Fibroblast of skin of scalp (primary cell): Measurements from ENCODE around the gene DHCR7.

Experiments used
- DNase-seq: peaks from one replicate; pipeline ENCODE4 v3.0.0-alpha.2; 2013

Gene DHCR7

DNA sequence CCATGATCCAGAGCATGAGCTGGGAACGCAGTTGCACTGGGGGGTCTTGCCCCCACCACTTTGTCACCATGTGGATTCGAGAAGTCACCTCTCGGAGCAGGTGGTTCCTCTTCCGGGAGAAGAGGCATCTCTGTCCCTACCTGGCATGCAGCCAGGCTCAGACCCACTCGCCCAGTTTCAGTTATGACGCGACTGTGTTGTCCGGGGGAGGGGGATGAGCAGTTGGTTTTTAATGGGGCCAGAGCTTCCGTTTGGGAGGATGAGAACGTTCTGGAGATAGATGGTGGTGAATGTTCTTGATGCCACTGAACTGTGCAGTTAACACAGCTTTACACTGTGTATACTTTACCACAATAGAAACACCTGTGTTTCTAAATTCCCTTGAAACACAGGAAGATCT, 41.5 kb downstream of the DHCR7 start:
- DNase-seq: no peak

DNA sequence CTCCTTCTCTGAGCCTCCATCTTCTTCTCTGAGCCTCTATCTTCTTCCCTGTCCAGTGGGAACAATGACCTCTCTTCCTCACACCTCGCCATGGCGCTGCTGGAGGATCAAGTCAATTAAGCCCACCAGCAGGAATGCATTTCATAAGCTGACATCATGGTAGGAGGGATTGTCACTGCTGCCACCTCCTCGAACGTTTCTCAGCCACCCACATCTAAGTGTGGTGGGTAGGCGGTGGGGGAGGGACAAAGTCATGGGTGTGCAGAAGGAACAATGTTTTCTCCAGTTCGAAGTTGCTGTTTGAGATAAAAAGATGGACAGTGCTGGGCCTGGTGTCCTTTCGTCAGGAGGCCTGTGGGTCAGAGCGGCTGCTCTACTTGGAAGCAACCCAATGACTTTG, 44.0 kb downstream of the DHCR7 start:
- no peak for DNase-seq

DNA sequence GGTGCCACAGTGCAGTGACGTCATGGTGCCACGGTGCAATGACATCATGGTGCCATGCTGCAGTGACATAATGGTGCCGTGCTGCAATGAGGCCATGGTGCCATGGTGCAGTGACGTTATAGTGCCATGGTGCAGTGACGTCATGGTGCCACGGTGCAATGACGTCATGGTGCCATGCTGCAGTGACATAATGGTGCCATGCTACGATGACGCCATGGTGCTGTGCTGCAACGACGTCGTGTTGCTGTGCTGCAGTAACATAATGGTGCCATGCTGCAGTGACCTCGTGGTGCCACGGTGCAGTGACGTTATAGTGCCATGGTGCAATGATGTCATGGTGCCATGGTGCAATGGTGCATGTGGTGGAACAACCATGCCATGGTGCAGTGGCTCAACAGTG, 45.3 kb downstream of the DHCR7 start:
- DNase-seq: no peak

DNA sequence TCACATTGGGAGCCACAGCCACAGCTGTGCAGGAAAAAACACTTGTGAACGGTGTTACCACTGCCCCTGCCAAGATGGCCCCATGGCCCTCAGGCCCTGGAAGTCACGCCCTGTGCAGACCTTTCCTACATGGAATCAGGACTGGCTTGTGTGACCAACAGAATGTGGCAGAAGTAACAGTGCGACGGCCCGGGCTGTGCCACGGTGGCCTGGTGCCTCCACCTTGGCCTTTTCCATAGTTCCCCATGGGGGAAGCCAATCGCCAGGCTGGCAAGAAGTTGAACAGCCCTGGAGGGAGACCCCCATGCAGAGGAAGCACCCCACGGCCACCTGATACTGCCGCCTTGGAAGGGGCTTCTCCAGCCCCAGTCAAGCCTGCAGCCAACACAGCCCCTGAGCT, 48.0 kb downstream of the DHCR7 start:
- no peak for DNase-seq

DNA sequence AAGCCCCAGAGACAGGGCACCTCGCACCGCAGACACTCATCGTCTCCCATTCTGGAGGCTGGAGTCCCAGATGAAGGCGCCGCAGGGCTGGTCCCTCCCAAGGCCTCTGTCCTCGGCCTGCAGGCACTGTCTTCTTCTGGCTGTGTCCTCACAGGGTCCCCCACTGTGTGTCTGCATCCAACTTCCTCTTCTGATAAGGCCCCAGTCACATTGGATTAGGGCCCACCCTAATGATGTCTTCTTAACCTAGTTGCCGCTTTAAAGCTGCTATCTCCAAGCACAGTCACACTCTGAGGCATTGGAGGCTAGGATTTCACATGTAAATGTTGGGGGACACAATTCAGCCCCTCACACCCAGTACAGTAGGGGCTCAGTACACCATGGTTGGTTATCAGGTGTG, 48.9 kb downstream of the DHCR7 start:
- DNase-seq: no peak

DNA sequence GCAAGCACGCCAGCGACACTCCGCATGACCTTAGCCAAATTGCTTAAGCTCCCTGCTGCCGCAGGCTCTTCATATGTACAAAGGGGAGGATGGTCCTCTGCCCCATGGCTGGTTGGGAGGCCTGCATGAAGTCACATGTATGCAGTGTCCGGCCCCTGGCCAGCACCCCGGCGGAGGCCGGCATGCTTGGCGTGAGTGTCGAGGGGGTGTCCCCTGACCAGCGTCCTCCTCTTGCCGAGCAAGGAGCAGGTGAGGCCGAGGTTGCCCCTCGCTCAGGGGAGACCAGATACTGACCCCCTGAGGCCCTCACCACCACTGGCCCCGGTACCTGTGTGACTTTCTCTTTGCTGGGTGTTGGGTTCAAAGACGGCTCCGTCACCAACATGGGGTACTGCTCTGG, 50.2 kb downstream of the DHCR7 start:
- no peak for DNase-seq

DNA sequence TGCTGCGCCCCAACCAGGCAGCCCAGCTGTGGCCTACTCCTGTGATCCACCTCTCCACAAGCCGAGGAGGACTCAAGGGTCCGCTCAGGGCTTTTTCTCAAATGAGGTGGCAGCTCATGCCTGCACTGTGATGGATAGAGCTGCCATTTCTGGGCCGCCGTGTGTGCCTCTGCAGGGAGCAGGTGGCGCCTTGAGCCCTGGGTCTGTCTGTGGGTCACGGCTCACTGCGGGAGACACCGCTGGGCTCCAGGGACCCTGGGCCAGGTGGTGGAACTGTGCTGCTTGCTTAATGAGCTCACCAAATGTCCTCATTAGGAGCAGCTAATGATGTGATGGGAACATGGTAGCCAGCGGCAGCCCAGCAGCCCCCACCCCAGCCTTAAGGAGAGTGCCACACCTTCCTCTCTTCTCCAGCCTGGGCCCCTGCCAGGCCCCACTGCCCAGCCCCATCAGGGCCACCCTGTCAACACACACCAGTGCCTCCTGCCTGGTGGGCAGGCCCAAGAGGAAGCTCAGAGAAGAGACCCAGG, 50.8 kb downstream of the DHCR7 start:
- DNase-seq: no peak

DNA sequence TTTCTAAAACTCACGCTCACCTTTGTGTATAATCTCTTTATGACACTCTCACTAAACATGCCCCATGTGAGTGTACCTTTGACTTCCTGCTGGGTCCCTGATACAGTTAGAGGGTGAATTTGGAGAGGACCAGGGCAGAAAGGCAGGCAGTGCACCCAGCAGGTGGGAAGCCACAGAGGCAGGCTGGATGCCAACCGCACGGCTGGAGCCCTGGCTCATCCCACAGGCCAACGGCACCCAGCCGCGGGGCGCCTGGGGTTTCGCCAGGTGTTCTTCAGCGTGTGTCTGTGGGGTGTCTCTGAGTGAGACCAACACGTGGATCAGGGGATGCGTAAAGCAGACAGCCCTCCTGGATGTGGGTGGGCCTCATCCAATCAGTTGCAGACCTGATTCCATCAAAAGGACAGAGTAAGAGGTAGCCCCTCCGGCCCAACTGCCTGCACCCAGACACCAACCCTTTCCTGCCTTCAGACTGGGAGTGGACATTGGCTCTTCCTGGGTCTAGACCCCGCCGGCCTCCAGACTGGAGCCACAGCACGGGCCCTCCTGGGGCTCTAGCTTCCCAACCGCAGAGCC, 51.6 kb downstream of the DHCR7 start:
- DNase-seq: no peak

DNA sequence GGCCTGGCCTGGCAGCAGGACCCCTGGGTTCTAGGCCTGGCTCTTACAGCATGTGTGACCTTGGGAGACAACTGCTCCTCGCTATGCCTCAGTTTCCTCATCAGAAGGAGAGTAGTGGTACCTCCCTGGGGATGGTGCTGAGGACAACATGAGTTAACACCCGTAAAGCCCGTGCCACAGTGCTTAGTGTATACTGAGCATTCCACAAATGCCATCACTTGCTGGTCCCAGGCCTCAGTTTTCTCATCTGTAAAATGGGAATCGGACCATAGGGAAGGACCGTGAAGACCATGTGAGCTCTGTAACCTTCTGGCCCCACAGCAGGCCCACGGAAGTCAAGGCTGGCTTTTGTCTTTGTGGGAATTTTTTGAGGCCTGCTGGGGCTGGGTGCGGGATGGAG, 52.4 kb downstream of the DHCR7 start:
- DNase-seq: no peak

DNA sequence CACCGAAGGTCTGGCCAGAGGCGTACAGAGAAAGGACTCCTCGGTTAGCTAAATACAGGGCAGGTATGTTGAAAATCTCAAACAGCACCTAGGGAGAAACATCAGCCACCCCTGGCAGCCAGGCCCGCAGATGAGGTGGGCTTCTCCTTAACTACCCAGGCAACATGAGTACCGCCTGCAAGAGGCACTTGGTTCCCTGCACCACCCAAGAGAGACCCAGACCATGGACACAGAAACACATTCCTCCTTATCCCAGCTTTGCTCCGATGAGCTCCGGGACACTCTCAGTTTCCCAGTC, 53.0 kb downstream of the DHCR7 start:
- no peak for DNase-seq

DNA sequence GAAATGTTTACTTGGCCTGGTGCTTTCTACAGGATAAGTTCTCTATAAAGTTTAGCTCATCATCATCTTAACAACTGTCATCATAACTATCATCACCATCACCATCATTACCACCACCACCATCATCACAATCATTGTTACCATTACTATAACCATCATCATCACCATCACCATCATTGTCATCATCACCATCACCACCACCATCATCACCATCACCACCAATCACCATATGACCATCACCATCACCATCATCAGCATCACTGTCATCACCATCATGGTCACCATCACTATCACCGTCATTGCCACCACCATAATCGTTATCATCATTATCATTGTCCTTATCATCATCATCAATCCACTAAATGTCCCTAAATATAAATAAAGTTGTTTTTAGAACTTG, 54.9 kb downstream of the DHCR7 start:
- DNase-seq: no peak

DNA sequence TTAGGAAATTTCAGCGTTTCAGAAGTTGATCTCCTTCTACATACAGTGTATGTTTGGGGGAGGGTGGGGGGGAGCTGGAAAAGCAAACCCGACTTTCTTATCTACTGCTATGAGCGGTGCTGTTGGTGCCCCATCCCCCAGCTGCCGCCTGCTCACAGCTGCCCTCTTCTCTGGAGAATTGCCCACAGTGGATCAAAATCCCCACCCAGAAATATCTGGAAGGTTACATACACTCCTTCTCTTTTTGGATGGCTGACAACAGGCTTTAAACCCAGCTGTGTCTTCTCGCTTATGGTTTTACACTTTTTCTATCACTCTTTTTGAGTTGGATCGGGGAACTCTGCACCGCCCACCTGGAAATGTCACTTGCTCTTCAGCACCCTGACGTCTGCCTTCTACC, 56.4 kb downstream of the DHCR7 start:
- DNase-seq: no peak

DNA sequence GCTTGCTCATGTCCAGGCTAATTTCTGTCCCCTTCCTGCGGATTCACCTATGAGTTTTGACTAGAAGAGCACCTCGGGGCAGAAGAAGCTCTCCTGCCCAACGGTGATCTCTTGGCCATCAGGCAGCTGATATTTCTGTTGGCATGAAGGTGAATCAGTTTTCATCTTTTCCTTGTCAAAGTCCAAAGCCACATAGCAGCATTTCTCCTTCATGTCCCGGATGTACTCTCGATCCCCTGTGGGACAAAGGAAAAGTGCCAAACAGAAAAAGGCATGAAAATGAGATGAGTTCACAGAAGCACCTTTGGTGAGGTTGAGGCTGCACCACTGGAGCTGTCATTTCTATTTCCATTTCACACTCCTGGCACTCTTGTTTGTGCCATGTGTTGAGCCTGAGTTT, 56.8 kb downstream of the DHCR7 start:
- no peak for DNase-seq

DNA sequence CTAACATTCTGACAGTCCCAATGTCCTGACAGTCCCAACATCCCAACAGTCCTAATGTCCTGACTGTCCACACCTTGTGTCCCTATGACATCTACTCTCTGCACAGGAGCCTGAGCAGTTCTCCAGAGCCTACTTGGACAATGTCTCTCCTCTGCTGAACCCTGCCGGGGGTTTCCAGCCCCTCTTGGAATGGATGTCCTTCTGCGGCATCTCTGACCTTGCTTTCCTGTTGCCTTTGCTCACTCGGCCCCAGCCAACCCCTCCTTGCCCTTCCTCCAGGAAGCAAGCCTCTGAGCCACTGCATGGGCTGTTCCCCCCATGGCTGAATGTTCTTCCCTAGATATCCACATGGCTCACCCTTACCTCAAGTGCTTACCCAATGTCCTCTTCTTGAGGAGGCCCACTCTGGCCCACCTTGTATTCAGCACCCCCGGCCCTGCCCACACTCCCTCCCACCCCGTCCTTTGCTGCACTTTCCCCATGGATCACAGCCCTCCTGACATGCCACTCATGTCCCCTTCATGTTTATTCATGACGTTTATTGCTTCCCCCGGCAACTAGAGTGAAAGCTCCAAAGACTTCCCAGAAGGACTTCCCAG, 59.5 kb downstream of the DHCR7 start:
- no peak for DNase-seq

DNA sequence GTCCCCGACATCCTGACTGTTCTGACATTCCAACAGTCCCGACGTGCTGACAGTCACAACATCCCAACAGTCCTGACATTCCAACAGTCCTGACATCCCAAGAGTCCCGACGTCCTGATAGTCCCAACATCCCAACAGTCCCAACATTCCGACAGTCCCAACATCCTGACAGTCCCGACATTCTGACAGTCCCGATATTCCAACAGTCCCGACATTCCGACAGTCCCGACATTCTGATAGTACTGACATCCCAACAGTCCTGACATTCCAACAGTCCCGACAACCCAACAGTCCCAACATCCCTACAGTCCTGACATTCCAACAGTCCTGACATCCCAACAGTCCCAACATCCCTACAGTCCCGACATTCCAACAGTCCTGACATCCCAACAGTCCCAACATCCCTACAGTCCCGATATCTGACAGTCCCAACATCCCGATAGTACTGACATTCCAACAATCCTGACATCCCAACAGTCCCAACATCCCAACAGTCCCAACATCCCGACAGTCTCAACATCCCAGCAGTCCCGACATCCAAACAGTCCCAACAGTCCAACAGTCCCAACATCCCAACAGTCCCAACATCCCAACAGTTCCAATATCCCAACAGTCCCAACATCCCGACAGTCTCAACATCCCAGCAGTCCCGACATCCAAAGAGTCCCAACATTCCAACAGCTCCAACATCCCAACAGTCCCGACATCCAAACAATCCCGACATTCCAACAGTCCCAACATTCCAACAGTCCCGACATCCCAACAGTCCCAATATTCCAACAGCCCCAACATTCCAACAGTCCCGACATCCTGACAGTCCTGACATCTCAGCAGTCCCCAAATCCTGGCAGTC, 60.2 kb downstream of the DHCR7 start:
- no peak for DNase-seq

DNA sequence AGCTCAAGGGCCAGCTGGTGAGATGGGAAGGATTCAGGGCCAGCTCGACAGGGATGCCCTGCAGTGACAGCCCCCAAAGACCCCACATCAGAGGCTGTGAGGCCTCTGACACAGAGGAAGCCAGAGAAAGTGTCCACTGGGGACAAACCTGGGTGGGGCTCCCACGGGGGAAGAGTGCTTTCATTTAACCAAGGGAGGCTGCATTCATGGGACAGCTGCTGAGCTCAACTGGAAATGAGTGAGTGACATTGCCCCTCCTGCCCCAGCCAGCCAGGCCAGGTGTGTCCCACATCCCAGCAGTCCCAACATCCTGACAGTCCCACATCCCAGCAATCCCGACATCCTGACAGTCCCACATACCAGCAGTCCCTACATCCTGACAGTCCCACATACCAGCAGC, 61.0 kb downstream of the DHCR7 start:
- no peak for DNase-seq

DNA sequence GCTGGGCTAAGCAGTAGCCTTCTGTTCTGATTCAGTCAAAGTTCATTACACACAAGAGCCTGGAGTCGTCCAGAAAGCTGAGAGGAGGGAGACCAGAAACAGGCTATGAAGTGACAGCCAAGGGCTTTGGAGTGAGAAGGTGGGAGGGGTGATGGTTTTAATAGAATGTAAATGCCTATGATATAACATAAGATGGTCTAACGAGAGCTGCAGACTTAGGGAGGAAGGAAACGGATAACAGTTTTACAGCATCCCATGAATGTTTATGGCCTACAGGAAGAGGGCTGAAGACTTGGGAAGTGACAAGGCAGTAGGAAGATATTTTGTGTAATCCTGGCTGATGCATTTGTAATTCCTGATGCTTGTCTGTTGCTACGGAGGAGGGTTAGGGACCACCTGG, 62.0 kb downstream of the DHCR7 start:
- DNase-seq: no peak

DNA sequence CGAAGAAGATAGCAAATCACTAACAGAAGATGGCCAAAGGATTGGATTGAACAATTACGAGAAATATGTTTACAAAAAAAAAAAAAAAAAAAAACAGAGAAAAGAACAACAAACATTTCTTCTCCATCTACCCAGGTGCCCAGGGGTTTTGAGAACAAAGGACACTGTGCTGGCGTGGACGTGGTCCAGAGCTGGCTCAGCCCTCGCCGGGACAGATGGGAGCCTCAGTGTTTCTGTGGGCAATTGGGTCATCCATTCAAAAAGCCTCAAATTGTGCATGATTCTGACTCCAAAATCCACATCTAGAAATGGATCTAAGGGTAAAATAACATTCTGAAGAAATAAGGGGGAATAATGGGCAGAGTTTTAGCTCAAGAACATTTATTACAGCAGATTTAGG, 63.1 kb downstream of the DHCR7 start:
- no peak for DNase-seq

DNA sequence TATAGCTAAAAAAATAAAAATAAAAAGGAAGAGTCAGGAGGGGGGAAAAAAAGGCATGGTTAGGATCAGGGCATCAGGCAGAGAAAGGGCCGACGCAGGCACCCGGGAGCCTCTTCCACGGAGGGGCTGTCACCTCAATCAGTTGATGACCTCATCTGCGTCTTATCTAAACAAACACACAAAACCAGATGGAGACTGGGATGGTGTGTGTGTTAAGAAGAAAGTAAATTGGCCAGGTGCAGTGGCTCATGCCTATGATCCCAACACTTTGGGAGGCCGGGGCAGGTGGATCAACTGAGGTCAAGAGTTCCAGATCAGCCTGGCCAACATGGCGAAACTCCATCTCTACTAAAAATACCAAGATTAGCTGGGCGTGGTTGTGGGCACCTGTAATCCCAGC, 63.6 kb downstream of the DHCR7 start:
- no peak for DNase-seq
